ENCODE results near the gene THSD4.

GRCh38 chr15:71581398-71581930, 466.2 kb downstream of the THSD4 start:
- TF ChIP-seq CTCF (IDR thresholded peaks at IDR 0.05; ENCODE audit: low read length) (no peak), EZH2phosphoT487 (IDR thresholded peaks at IDR 0.05; ENCODE audit: low read length) (no peak), EZH2 (optimal IDR thresholded peaks at IDR 0.05; ENCODE audit: low read depth, low read length) (no peak)

Measured in MM.1S (cell line).